ENCODE measurements around the gene DMRT1. TPM values are rescaled to one million over a fixed set of nuclear protein-coding genes. Genes with fewer than 3 reads are reported as not detected.

The DMRT1 gene
- total RNA-seq, 1 donor from 2014 or later, result not detected

DNA sequence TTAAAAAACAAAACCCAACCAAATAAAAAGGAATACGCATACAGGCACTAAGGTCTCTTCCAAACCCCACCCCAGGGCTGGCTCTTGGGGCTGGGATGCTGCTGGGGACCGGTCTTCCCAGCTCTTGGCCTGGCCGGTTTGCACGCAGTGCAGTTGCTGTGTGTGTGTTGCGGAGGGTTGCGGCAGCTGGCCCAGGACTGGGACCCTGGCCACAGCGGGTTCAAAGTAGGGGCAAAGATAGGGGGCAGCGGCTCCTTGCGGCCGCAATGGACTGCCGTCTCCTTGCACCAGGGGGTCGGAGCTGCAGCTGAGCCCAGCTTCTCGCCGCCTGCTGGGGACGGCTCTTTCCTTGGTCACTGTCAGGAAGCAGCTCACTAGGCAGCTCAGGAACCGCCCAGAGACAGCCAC is 140.0 kb downstream of the DMRT1 start:
- Mint-ChIP-seq H3K4me1 (no peaks in the 10 kb centered on the region), H3K4me3 (no peak overlapping the region), H3K27ac (ENCODE audit: unreplicated experiment) (no peak overlapping the region), H3K36me3 (ENCODE audit: low read depth) (no peaks in the 10 kb centered on the region), H3K27me3 (ENCODE audit: low read depth) (peaks cover 93% of the 10 kb centered on the region), H3K9me3 (no peaks in the 10 kb centered on the region)
- TF ChIP-seq, protein P1, sequence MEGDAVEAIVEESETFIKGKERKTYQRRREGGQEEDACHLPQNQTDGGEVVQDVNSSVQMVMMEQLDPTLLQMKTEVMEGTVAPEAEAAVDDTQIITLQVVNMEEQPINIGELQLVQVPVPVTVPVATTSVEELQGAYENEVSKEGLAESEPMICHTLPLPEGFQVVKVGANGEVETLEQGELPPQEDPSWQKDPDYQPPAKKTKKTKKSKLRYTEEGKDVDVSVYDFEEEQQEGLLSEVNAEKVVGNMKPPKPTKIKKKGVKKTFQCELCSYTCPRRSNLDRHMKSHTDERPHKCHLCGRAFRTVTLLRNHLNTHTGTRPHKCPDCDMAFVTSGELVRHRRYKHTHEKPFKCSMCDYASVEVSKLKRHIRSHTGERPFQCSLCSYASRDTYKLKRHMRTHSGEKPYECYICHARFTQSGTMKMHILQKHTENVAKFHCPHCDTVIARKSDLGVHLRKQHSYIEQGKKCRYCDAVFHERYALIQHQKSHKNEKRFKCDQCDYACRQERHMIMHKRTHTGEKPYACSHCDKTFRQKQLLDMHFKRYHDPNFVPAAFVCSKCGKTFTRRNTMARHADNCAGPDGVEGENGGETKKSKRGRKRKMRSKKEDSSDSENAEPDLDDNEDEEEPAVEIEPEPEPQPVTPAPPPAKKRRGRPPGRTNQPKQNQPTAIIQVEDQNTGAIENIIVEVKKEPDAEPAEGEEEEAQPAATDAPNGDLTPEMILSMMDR (conservative IDR thresholded peaks at IDR 0.05), result no peak
- DNase-seq (ENCODE audit: low read depth, low spot score), result no peak

DNA sequence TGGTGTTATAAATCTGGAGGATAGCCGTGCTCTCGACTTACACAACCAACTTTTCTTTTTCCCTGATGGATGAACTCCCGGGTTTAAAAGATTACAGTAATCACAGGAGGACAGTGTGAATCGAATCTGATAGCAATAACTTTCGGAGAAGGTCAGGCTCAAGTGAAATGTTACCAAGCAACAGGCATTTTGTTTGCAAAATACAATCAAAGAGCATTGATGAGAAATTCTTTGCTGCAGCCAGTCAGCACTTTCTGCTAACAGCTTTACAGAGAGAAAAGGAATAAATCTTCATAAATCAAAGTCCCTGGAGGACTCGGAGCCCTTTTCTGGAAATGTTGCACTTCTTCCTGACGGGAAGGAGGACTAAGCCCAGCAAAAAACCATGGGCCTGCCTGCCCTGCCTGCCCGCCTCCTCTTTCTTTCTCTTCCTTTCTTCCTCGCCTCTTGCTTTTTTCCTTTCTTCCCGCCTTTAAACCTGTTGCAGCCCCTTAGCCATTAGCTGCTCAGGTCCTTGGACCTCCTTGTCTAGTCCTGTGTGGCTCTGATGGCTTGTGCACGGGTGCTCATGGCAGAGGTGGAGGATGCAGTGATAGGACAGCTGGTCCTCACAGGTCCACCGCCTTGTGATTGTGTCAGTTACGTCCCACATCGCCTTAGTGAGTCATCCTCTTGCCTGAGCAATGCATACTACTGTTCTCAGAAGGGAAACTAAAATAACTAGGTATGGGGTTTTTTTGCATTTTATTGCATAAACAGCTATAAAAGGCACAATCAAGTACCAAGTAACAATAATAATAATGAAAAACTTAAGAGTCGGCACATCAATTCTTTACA is 141.1 kb downstream of the DMRT1 start:
- Mint-ChIP-seq H3K36me3 (ENCODE audit: low read depth) (no peaks in the 10 kb centered on the region), H3K27me3 (ENCODE audit: low read depth) (peaks cover 98% of the 10 kb centered on the region), H3K27ac (ENCODE audit: unreplicated experiment) (no peak overlapping the region), H3K4me1 (no peaks in the 10 kb centered on the region), H3K4me3 (no peak overlapping the region), H3K9me3 (no peaks in the 10 kb centered on the region)
- no peak for DNase-seq (ENCODE audit: low read depth, low spot score)
- TF ChIP-seq, protein P1 (conservative IDR thresholded peaks at IDR 0.05), result no peak

DNA sequence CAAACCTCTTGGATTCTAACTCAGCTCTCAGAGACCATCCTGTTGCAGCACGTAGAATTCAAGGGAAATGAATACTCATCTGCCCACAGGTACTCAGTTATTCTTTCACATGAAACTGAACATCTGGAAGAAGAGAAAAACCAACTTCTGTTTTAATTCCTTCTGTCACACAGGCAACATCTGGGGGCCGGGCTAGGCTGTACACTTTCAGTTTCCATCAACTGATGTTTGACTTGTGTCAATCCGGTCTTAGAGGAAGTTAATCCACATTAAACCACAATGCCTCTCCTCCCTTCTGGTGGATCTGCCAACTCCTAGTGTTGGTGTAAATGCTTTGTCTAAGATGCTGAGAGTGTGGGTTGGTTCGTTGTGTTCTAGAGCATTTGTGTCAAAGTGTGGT is 152.5 kb downstream of the DMRT1 start:
- TF ChIP-seq, protein P1 (conservative IDR thresholded peaks at IDR 0.05), result no peak
- peaks cover 83% of the 10 kb centered on the region for H3K27me3 Mint-ChIP-seq (ENCODE audit: low read depth)

DNA sequence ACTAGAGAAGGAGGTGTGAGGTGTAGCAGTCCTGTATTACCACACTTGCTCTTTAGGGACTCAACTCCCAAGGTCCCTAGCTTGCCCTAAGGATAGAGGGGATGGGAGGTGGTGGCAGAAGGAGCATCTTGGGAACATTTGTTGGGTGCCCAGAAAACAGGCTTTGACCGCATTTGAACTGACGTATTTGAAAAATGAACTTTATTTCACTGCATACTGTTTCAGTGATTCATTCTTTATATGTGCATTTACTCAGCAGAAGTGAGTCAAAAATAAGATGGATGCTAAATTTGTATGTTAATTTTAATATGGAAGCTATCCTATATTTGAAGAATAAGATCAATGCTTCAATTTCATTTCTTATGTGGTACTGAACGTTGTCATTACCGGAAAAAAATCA is 153.7 kb downstream of the DMRT1 start:
- DNase-seq (ENCODE audit: low read depth, low spot score), result no peak
- H3K4me1 Mint-ChIP-seq, result no peaks in the 10 kb centered on the region
- peaks cover 71% of the 10 kb centered on the region for H3K27me3 Mint-ChIP-seq (ENCODE audit: low read depth)
- H3K27ac Mint-ChIP-seq (ENCODE audit: unreplicated experiment), result no peak overlapping the region
- TF ChIP-seq, protein P1 (conservative IDR thresholded peaks at IDR 0.05), result no peak
- H3K4me3 Mint-ChIP-seq, result no peak overlapping the region
- peaks cover 4% of the 10 kb centered on the region for H3K9me3 Mint-ChIP-seq
- no peaks in the 10 kb centered on the region for H3K36me3 Mint-ChIP-seq (ENCODE audit: low read depth)

More for the DNA sequence above, 152.5 kb downstream of the DMRT1 start:
- DNase-seq (ENCODE audit: low read depth, low spot score), result no peak
- Mint-ChIP-seq H3K36me3 (ENCODE audit: low read depth) (no peaks in the 10 kb centered on the region), H3K27ac (ENCODE audit: unreplicated experiment) (no peak overlapping the region), H3K4me3 (no peak overlapping the region), H3K4me1 (no peaks in the 10 kb centered on the region), H3K9me3 (peaks cover 4% of the 10 kb centered on the region)

DNA sequence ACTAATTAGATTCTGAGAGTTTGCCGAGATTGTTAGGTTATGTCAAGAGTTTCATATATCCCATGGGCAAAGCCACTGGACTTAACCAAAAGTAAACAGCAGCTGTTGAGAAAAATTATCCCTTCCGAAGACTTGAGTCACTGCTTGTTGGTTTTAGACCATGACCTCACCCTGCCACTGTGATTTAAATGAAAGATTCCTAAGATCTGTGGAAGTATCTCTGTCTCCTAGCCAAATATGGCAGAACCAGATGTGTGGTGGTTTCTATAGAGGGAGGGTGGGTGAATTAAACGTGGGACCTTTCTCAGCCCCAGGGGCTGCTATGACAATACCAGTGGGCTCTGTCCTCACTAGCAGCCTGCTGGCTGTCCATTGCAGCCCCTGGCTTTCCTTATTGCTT is 154.3 kb downstream of the DMRT1 start:
- Mint-ChIP-seq H3K9me3 (peaks cover 4% of the 10 kb centered on the region), H3K27me3 (ENCODE audit: low read depth) (peaks cover 66% of the 10 kb centered on the region), H3K27ac (ENCODE audit: unreplicated experiment) (no peak overlapping the region), H3K36me3 (ENCODE audit: low read depth) (no peaks in the 10 kb centered on the region), H3K4me3 (no peak overlapping the region), H3K4me1 (no peaks in the 10 kb centered on the region)
- no peak for DNase-seq (ENCODE audit: low read depth, low spot score)
- TF ChIP-seq, protein P1 (conservative IDR thresholded peaks at IDR 0.05), result no peak
